ENCODE measurements around the gene ABHD16B. TPM values are rescaled to one million over a fixed set of nuclear protein-coding genes. Genes with fewer than 3 reads are reported as not detected.

Gene ABHD16B
- total and polyA plus RNA-seq, 2 of the 13 experiments (the other 11 are each of a cell fraction or from before 2014, with no cell fraction given) = not detected

DNA sequence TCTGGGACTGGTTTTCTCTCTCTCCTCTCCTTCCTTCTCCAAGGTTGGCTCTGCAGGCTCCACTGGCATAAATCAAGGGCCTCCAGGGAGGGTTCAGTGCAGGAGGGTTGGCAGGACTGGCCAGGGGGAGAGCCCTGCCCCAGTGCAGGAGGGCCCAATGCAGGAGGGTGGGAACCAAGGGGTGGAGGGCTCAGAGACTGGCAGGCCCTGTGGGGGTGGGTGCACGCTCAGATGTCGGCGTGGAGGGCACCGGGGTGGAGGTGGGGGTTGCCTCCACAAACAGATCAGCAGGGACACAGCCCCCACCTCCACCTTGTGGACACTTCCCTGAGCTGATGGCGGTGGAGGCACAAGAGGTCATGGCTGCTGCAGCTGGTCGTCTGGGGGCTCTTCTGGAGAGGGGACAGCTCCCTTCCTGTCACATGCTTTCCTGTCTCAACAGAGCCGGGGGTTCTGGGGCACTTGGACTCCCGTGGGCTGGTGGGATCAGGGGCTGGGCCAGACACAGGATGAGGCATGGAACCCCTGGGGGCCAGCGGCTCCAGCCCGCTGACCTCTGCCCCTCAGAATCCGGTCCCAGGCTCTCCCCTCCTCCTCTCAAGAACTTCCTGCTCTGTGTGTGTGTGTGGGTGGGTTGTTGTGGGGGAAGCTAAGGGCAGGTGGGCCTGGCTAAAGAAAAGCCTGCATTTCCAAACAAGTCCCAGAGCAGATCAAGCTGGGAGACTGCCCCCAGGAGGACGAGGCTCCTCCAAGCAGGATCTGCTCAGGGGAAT lies 2.7 kb upstream of the ABHD16B start (continued):
- TF ChIP-seq RNF219 (CRISPR knock-in tag; IDR thresholded peaks at IDR 0.05) = no peak
- TF ChIP-seq ESRRA (CRISPR knock-in tag; IDR thresholded peaks at IDR 0.05; ENCODE audit: low read depth) = peak; percentile 19; the same call in 1 of the 2 replicates
- TF ChIP-seq CEBPZ (IDR thresholded peaks at IDR 0.05; ENCODE audit: low read length) = no peak
- no peak for TF ChIP-seq TRIM24 (CRISPR knock-in tag; IDR thresholded peaks at IDR 0.05)
- no peak for TF ChIP-seq GATA4 (IDR thresholded peaks at IDR 0.05; ENCODE audit: borderline replicate concordance, low read depth)
- 0 out of 2 replicates have a peak, but pooled peaks have one; percentile 57 for TF ChIP-seq ZNF614 (CRISPR knock-in tag; IDR thresholded peaks at IDR 0.05; ENCODE audit: borderline replicate concordance)
- peak; percentile 61; the same call in 1 of the 2 replicates for TF ChIP-seq DMAP1 (CRISPR knock-in tag; IDR thresholded peaks at IDR 0.05)
- TF ChIP-seq MEIS1 (CRISPR knock-in tag; IDR thresholded peaks at IDR 0.05; ENCODE audit: borderline replicate concordance) = no peak
- no peak for TF ChIP-seq ZFP36L2 (CRISPR knock-in tag; IDR thresholded peaks at IDR 0.05)
- TF ChIP-seq ZNF709 (CRISPR knock-in tag; IDR thresholded peaks at IDR 0.05) = no peak; the same call in 1 of the 2 replicates
- no peak for TF ChIP-seq GPBP1L1 (CRISPR knock-in tag; IDR thresholded peaks at IDR 0.05)
- no peak for TF ChIP-seq ZNF570 (CRISPR knock-in tag; IDR thresholded peaks at IDR 0.05; ENCODE audit: borderline replicate concordance)
- no peak for TF ChIP-seq RBM39 (IDR thresholded peaks at IDR 0.05; ENCODE audit: low read depth, low read length, poor library complexity, severe bottlenecking)
- no peak; the same call in 1 of the 2 replicates for TF ChIP-seq ERF (CRISPR knock-in tag; IDR thresholded peaks at IDR 0.05)
- TF ChIP-seq NFYB (CRISPR knock-in tag; IDR thresholded peaks at IDR 0.05) = no peak
- TF ChIP-seq REXO4 (CRISPR knock-in tag; IDR thresholded peaks at IDR 0.05; ENCODE audit: borderline replicate concordance) = no peak
- no peak for TF ChIP-seq ZNF34 (CRISPR knock-in tag; IDR thresholded peaks at IDR 0.05; ENCODE audit: borderline replicate concordance)
- TF ChIP-seq ZNF879 (CRISPR knock-in tag; IDR thresholded peaks at IDR 0.05) = no peak; the same call in 1 of the 2 replicates
- TF ChIP-seq, protein P1, sequence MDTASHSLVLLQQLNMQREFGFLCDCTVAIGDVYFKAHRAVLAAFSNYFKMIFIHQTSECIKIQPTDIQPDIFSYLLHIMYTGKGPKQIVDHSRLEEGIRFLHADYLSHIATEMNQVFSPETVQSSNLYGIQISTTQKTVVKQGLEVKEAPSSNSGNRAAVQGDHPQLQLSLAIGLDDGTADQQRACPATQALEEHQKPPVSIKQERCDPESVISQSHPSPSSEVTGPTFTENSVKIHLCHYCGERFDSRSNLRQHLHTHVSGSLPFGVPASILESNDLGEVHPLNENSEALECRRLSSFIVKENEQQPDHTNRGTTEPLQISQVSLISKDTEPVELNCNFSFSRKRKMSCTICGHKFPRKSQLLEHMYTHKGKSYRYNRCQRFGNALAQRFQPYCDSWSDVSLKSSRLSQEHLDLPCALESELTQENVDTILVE (CRISPR knock-in tag; IDR thresholded peaks at IDR 0.05) = peak; percentile 50
- TF ChIP-seq ZNF33A (CRISPR knock-in tag; IDR thresholded peaks at IDR 0.05; ENCODE audit: borderline replicate concordance) = no peak
- peak; percentile 83 for TF ChIP-seq TBX2 (CRISPR knock-in tag; IDR thresholded peaks at IDR 0.05; ENCODE audit: borderline replicate concordance)
- no peak for TF ChIP-seq ZNF672 (CRISPR knock-in tag; IDR thresholded peaks at IDR 0.05)

Data from HepG2 (cell line).